ENCODE measurements around the gene SUV39H2.
A peak's percentile ranks its signal among the peaks of the same experiment; 100 is the strongest.
"Not testable (repeated sequence)": the region's sequence is repeated elsewhere in the genome, so short reads cannot be mapped to it uniquely, and the experiment has no call there.

Gene SUV39H2

GRCh38 chr10:14876764-14877163 is 1.9 kb upstream of the SUV39H2 start:
- no peak for DNase-seq (ENCODE audit: low read depth)

DNA sequence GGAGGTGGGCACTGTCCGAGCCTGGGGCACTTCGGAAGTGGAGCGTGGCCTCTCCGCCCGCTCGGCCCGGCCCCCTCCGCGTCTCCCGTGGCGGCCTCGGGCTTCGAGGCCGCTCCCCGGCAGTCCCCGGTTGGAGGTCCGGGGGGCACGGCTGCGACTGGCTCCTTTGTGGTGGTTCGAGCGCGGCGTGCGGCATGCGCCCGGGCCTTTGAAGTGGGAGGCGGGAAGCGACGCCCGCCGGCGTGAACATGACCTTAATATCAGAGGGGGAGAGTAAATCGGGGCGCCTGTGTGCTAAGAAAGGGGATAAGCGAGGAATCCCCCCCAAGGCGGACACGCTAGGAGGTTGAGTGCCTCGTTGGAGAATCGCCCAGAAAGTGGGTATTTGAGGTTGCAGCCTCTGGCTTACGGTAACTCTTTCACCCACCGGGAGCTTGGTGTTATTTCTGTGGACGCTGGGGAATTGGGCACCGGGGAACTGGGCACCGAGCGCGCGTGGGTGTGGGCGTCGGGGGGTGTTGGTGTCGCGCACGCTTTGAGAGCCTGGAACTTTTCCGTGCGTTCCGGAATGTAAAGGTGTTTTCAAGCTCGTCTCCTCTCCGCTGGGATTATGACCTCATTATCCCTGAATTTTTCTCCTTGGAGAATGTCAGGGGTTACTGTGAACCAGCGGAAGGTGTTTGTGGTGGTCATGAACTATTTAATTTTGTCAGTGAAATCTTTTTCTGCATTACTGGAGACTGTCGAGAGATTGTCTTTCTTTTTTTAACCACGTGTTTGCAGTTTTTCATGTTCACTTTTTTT is 660 bp downstream of the SUV39H2 start:
- peak; percentile 14 for DNase-seq (ENCODE audit: low read depth)

- DNase-seq (ENCODE audit: low read depth), result no peak
These were observed 1.2 kb downstream of the SUV39H2 start for GRCh38 chr10:14879928-14880193.

DNA sequence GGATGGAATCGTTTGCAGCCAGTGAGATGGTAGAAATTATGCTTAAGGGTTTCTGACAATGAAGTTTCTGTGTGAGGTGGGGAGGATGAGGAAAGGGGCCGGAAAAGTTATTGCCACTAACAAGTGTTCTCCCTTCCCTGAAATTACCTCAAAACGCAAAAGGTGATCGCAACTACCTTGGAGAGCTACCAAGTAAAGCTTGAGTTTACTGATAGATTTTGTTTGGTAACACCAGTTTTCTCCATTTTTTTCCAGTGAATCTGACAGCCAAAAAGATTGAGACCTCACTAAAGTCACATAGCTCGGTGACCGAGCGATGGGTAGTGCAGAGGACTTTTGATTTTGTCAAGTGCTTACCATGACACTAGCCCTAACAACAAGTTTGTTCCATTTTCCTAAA is 1.6 kb downstream of the SUV39H2 start:
- DNase-seq (ENCODE audit: low read depth), result no peak

- DNase-seq (ENCODE audit: low read depth), result no peak
These were observed 5.4 kb downstream of the SUV39H2 start for GRCh38 chr10:14884082-14884481.

DNA sequence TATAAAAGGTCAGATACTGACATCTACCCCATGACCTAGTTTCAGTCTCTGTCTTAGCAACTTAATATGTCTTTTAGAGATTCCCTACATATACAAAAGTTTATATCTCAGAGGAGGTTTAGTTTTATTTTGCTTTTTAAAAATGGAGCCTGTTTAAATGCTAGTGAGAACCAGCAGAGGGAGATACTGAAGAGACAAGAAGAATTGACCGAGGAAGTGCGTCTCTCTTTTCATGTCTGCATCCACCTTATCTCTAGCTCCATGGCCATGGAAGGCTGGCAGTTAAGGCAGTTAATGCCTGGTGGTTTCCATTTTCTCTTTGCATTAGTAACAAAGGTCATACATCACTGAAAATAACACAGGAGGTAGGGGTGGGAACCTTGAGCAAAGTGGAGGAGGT is 10.7 kb downstream of the SUV39H2 start:
- no peak for DNase-seq (ENCODE audit: low read depth)

DNA sequence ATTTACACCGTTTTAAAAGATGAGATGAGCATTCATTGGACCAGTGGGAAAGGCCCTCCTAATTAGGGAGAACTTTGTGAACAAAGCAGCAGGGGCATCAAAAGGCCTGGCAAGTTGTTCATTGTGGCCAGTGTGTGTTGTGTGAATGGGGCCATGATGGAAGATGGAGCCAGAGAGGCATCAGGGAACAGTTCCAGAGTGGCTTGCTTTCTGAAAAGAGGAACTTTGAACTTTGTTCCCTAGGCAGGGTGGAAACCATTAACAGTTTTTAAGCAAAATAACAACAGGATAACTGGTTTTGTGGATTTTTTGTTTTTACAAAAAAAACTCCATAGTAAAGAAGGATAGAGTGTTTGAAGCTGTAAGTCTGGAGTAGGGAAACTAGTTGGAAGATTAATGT is 12.5 kb downstream of the SUV39H2 start:
- no peak for DNase-seq (ENCODE audit: low read depth)

GRCh38 chr10:14904316-14904732 is 25.7 kb downstream of the SUV39H2 start:
- no peak for DNase-seq (ENCODE audit: low read depth)

DNA sequence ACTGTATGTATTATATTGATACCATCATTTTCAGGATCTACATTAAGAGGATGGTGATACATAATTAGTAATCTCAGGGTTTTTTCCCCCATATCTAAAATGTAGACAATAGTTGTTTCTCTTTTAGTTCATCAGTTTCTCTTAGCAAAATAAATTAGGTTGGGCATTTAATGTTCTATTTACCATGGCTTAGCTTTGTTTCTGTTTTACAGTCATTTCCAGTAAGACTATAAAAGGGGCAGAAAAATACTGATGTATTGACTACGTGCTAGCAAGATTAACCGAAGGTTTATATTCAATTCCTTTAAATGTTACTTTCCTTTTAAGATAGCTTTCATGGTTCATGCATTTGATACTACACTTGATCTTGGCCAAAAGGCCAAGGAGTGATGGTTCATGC is 26.2 kb downstream of the SUV39H2 start:
- no peak for DNase-seq (ENCODE audit: low read depth)

DNA sequence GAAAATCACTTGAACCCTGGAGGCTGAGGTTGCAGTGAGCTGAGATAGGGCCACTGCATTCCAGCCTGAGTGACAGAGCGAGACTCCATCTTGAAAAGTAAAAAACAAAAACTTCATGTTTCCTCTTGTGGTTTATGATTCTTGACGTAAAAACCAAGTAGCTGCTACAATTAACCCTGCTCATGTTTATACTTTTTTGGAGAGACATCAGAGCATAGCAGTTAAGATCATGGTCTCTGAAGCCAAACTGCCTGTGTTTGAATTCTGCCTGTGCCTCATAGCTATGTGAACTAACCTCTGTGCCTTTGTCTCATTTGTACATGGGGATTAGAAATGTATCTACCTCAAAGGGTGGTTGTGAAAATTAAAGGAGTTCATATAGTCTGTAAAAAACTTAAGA is 27.2 kb downstream of the SUV39H2 start:
- no peak for DNase-seq (ENCODE audit: low read depth)

DNA sequence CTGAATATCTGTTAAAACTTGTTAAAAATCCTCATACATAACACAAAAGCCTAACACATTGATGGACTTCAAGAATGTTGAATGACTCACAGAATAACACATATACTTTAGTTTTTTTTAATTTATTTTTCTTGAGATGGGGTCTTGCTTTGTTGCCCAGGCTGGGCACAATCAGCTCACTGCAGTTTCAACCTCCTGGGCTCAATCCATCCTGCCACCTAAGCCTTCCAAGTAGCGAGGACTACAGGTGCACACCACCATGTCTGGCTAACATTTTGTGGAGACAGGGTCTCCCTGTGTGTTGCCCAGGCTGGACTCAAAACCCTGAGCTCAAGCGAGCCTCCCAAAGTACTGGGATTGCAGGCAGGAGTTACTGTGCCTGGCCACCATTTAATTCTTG is 28.1 kb downstream of the SUV39H2 start:
- DNase-seq (ENCODE audit: low read depth), result no peak

- DNase-seq (ENCODE audit: low read depth), result not testable (repeated sequence)
These were observed 28.9 kb downstream of the SUV39H2 start for GRCh38 chr10:14907591-14907990.

DNA sequence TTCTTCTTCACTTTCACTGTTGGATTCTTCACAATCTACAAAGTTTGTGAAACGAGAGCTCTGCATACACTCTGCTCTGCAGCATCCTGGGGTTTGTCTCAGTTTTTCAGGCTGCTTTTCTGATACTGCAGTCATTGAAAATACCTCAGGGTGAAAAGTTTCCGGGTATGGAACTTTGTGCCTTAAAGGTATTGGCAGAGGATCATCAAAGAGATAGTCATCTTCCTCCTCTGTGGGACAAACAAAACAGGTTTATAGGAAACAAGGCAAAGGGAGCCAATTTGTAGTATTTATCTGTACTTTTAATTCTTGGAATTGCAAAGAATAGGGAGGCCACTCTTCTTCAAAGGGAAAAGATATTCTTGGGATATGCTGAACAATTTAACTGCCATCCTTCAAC is 30.4 kb downstream of the SUV39H2 start:
- DNase-seq (ENCODE audit: low read depth), result no peak

DNA sequence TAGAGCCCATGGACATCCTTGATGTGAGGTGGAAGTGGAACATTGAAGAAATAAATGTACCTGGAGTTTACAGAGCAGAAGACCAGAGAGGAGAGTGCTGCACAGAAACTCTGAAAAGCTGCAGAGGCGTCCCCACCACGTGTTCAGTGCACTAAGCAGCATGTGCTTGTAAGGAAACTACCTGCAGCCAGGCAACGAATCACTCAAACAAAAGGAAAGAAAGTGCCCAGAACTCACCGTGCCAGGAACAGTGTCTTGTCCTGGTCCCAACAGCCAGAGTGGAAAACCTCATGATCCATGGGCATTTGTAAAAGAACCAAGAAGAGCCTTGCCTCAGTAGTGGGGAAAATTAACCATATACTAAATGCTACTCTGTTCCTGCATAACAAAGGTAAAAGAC is 32.3 kb downstream of the SUV39H2 start:
- DNase-seq (ENCODE audit: low read depth), result no peak

GRCh38 chr10:14911801-14912200 is 33.1 kb downstream of the SUV39H2 start:
- DNase-seq (ENCODE audit: low read depth), result no peak

DNA sequence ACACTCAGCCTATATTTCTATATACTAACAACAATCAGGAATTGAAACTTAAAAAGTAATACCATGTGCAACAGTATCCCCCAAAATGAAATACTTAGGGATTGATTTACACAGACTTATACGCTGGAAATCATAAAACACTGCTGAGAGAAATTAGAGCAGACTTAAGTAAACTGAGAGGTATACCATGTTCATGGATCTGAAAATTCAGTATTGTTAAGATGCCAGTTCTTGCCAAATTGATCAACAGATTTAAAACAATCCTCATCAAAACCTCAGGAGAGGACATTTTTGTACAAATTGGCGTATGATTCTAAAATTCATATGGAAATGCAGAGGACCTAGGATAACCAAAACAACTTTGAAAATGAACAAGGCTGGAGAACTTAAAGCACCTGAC is 37.9 kb downstream of the SUV39H2 start:
- DNase-seq (ENCODE audit: low read depth), result no peak

GRCh38 chr10:14917827-14918226 is 39.2 kb downstream of the SUV39H2 start:
- DNase-seq (ENCODE audit: low read depth), result no peak

DNA sequence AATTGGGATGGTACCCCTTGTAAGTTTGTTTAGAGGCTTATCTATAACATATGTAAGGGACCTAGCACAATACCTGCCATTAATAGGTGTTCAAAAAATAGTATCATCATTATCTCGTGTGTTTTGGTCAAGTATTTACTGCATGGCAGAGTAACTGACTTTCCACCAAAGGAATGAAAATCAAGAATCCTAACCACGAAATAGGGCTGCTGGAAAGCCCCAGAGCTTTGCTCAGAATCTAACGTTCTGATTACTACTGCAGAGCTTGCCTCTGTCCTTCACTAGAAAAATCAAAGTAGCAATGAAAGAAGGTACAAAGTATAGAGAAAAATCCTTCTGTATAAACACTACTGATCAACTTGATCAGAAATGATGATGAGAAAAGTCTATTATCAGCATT is 40.3 kb downstream of the SUV39H2 start:
- no peak for DNase-seq (ENCODE audit: low read depth)

DNA sequence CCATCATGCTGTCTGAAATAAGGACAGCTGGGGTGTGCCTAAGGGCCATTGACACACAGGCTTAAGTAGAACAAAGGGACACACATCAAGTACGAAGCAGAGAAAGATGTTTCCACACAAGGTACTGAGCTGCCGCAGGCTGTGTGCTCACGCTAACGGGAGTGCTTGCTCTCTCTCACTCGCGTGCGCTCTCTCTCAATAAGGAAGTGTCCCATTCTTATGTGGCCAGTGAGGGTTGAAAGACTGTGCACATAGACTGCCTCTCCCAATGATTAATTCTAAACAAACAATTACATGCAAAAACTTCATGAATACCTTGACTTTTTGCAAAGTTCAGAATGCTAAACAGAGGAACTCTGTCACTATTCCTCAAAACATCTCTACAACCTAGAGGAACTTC is 45.3 kb downstream of the SUV39H2 start:
- DNase-seq (ENCODE audit: low read depth), result no peak

DNA sequence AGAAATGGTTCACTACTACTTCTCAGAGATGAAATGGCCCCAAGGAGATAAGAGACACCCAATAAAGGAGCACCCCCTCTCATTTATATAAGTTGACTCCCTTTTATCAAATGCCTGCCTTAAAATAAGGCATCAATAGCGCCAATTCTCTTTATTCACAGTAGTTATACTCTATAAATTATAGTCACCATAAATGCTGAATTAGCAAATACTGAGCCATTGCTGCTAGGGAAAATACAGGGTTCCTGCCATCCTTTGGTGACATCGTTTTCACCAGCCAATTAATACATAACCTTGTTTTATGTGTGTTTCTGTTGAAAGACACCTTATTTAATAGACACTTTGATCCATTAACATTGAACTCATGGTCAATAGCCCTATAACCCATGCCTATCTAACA is 46.6 kb downstream of the SUV39H2 start:
- no peak for DNase-seq (ENCODE audit: low read depth)

DNA sequence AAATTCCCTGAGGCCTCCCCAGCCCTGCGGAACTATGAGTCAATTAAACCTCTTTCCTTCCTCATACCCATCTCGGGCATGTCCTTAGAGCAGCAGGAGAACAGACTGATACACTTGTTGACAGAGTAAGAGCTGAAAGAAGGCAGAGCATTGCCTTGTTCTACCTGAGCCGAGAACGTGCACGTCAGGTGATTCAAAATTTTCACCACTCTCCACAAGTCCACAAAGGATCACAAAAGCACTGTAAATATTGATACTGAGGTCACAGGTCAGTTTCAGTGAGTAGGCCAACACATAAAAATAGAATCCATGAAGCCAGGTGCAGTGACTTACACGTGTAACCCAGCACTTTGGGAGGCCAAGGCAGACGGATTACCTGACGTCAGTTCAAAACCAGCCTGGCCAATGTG is 47.4 kb downstream of the SUV39H2 start:
- no peak for DNase-seq (ENCODE audit: low read depth)

DNA sequence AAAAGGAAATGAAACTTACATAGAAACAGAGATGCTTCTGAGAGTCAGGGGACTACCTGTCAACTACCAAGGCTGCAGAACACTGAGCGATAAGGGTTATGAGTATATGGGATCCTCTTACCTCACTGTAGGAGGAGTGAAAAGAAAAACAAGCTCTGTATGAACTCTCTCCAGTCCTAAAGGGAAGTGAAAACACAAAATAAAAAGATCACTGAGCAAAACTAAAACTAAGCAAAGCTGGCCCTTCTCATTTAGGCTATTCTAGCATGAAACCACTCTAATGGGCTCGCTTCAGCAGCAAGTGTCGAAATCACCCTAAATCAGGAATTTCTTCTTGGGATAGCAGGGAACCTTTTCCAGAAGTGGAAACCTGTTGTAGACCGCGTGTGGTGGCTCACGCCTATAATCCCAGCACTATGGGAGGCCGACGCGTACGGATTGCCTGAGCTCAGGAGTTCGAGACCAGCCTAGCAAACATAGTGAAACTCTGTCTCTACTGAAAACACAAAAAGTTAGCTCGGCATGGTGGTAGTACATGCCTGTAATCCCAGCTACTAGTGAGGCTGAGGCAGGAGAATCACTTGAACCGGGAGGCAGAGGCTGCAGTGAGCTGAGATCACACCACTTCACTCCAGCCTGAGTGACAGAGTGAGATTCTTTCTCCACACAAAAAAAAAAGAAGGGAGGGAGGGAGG is 48.2 kb downstream of the SUV39H2 start:
- no peak for DNase-seq (ENCODE audit: low read depth)

GRCh38 chr10:14930610-14931009 is 51.9 kb downstream of the SUV39H2 start:
- DNase-seq (ENCODE audit: low read depth), result no peak

DNA sequence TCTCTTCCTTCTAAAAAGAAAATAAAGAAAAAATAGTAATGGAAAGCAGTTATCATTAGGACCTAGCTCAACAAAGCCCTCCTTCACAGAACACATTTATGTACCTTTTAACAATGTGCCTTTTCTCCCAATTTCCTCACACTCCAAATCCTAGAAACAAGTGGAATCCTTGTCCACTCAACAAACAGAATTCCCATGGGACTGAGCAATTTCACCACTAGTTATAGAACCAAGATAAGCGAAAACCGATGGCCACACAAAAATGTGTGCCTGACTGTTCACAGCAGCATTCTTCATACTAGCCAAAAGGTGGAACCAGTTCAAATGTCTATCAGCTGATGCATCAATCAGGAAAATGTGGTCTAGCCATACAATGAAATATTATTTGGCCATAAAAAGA is 57.9 kb downstream of the SUV39H2 start:
- DNase-seq (ENCODE audit: low read depth), result no peak
